Stomach (tissue), 9 donors: ENCODE data around the gene MYH9. TPM values are rescaled to one million over a fixed set of nuclear protein-coding genes. Genes with fewer than 3 reads are reported as not detected.

Source experiments
- DNase-seq, 2 donors: peaks; one replicate each; pipeline versions ENCODE4 v3.0.0 to v3.0.0-alpha.2; 2013 to 2019
- H3K27ac ChIP-seq, 5 donors: fragments of 200-600 bp in 4 of 5; sonication (generic) in 4 of 5; one replicate each; pipeline ENCODE4 v1.5.1; 2013 to 2019; ENCODE audit warnings: mild to moderate bottlenecking in 1 of 5, moderate library complexity in 1 of 5
- H3K27me3 ChIP-seq, 3 donors: fragments of 200-600 bp; sonication (generic); one replicate each; pipeline ENCODE4 v1.5.1; 2017 to 2019; ENCODE audit warnings: mixed run types in 1 of 3
- H3K36me3 ChIP-seq, 4 donors: fragments of 200-600 bp; sonication (generic); 1 replicate in 3 of 4; 2 replicates in 1 of 4; pipeline ENCODE4 v1.5.1; 2016 to 2019
- H3K4me1 ChIP-seq, 4 donors: fragments of 200-600 bp; sonication (generic); one replicate each; pipeline ENCODE4 v1.5.1; 2016 to 2019
- H3K4me3 ChIP-seq, 4 donors: fragments of 200-600 bp; sonication (generic) in 3 of 4; one replicate each; pipeline ENCODE4 v1.5.1; 2016 to 2019; ENCODE audit warnings: mild to moderate bottlenecking in 1 of 4
- H3K9me3 ChIP-seq, 4 donors: fragments of 200-600 bp; sonication (generic); one replicate each; pipeline ENCODE4 v1.5.1; 2016 to 2019
- EP300 ChIP-seq: sonication (generic); formaldehyde crosslinking; IDR thresholded peaks from one replicate; pipeline ENCODE4 v1.6.1; 2017; ENCODE audit warnings: antibody characterized with exemption
- POLR2A ChIP-seq, 4 donors: fragments of 450-650 bp; IDR thresholded peaks; one replicate each; pipeline ENCODE4 v1.6.1; 2016; ENCODE audit warnings: antibody characterized with exemption in 4 of 4, control low read depth in 2 of 4, mild to moderate bottlenecking in 1 of 4, moderate library complexity in 1 of 4
- POLR2AphosphoS5 ChIP-seq, 3 donors: sonication (generic); formaldehyde crosslinking; IDR thresholded peaks; one replicate each; pipeline ENCODE4 v1.6.1; 2016; ENCODE audit warnings: antibody characterized with exemption in 3 of 3
- WGBS, 5 donors: extraction: QIAGEN DNeasy Blood & Tissue Kit in 3 of 5; methylation state at CpG; one replicate each; pipeline versions ENCODE4 v1.1.5 to v1.1.7; 2013 to 2018; 5-methylcytosine and 5-hydroxymethylcytosine counted together
- intact Hi-C: fragments of 100-400 bp; cut with DNase I; formaldehyde crosslinking; loops from one replicate; pipeline ENCODE4 v1.15.1; 2023; ENCODE audit warnings: low total_unique reads
- polyA plus RNA-seq, 3 donors: library from polyadenylated mRNA; stranded (reverse); fragments of 200-250 nt; gene quantifications; one replicate each; pipeline ENCODE4 v1.2.3, GENCODE V29; 2013
- total RNA-seq, 5 donors: library from RNA; depleted of rRNA; stranded (reverse); fragments of >200 nt; gene quantifications; one replicate each; pipeline versions ENCODE4 v1.1.0 to v1.2.3, GENCODE V29; 2014 to 2016
- TF ChIP-seq, protein P1 (sequence below), 7 experiments: fragments of 450-650 bp in 4 of 7; fragments of 200-600 bp in 3 of 7; sonication (generic) in 3 of 7; IDR thresholded peaks; one replicate each; pipeline ENCODE4 v1.5.1; 2016 to 2019; ENCODE audit warnings: antibody characterized with exemption in 7 of 7, control low read depth in 2 of 7, mild to moderate bottlenecking in 1 of 7
- donor health status: healthy with polysubstance abuse.
- donor health status: Bipolar disorder and iron deficiency.
- donor health status: healthy.

The MYH9 gene
- total and polyA plus RNA-seq, 8 donors = 46.7 to 620 (median 197) TPM

DNA sequence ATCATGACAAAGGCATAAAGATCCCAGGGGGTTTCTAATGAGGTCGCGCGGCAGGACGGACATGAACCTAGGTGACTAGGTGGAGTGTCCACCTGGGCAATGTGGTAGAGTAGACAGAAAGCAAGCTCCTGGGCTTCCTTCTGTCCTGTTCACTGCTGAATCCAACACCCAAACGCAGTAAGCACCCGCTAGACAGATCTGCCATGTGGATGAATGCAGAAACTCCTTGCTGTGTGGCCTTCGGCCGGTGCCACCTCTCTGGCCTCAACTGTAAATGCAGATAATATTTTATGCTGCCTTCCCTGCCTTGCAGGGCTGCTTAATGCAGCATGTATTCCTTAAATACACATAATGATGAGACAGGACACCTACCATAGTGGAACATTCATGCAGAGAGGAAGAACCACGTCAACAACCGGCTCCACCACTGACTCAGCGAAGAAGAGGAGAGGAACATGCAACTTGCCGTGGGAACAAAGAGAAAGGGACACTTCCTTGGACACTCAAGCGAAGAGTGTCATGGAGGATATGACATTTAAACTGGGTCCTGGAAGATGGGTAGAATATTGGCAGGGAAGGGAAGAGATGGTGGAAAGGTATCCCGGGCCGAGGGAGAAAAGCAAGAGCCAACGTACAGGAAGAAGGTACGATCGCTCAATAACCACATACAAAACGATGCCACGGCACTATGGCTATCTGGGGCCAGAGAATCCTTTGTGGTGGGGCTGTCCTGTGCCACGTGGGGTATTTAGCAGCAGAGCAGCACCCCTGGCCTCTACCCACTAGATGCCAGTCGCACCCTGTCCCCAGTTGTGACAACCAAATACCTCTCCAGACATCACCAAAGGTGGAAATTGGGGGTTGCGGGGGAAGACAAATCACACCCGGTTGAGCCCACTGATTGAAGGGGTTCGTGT, 30.8 kb downstream of the MYH9 start:
- Histone ChIP-seq H3K27me3 (no peaks in the 10 kb centered on the region), H3K27ac (peak overlapping the region; percentile 26 to 100 (median 95)), H3K9me3 (no peaks in the 10 kb centered on the region), H3K36me3 (peaks cover 0 to 4% (median 0%) of the 10 kb centered on the region in 4 donors), H3K4me1 (peaks cover 96 to 100% (median 98%) of the 10 kb centered on the region in 4 donors), H3K4me3 (peak overlapping the region in 2 of 4 donors; percentile 4 to 11)
- peak in 1 of 2 donors; percentile 33 for DNase-seq
- WGBS, 5 donors = 67 to 78% (median 70%) methylated on average over 24 to 25 of the region's 25 CpGs
- intact Hi-C loops = no loop called here
- no peak for TF ChIP-seq EP300
- TF ChIP-seq POLR2AphosphoS5 (IDR thresholded peaks at IDR 0.05) = peak in 1 of 3 donors; percentile 8
- TF ChIP-seq, protein P1, sequence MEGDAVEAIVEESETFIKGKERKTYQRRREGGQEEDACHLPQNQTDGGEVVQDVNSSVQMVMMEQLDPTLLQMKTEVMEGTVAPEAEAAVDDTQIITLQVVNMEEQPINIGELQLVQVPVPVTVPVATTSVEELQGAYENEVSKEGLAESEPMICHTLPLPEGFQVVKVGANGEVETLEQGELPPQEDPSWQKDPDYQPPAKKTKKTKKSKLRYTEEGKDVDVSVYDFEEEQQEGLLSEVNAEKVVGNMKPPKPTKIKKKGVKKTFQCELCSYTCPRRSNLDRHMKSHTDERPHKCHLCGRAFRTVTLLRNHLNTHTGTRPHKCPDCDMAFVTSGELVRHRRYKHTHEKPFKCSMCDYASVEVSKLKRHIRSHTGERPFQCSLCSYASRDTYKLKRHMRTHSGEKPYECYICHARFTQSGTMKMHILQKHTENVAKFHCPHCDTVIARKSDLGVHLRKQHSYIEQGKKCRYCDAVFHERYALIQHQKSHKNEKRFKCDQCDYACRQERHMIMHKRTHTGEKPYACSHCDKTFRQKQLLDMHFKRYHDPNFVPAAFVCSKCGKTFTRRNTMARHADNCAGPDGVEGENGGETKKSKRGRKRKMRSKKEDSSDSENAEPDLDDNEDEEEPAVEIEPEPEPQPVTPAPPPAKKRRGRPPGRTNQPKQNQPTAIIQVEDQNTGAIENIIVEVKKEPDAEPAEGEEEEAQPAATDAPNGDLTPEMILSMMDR (IDR thresholded peaks at IDR 0.05) = no peak
- no peak for TF ChIP-seq POLR2A (IDR thresholded peaks at IDR 0.05)

DNA sequence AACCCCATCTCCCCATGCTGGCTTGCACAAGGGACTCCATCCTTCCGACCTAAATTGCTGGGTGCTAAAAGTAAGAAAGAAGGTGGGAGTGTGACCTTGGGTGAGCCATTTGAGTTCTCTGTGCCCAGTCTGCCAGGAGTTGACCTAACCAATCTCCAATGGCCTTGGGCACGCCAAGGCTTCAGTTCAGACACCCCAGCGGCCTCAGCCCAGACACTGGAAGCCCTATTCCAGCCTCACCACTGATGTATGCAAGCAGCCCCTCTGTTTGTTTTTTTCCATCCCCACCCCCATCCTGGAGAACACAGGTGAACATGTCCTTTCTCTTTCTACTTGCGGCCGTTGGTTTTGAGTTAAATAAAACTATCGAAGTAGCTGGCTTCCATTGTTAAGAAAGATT, 31.9 kb downstream of the MYH9 start:
- Histone ChIP-seq H3K27ac (peak overlapping the region; percentile 52 to 100 (median 95)), H3K4me1 (peaks cover 96 to 100% (median 98%) of the 10 kb centered on the region in 4 donors), H3K4me3 (no peak overlapping the region), H3K27me3 (no peaks in the 10 kb centered on the region), H3K9me3 (no peaks in the 10 kb centered on the region), H3K36me3 (peaks cover 0 to 4% (median 0%) of the 10 kb centered on the region in 4 donors)
- TF ChIP-seq, protein P1 (IDR thresholded peaks at IDR 0.05) = no peak
- TF ChIP-seq POLR2AphosphoS5 (IDR thresholded peaks at IDR 0.05) (no peak), POLR2A (IDR thresholded peaks at IDR 0.05) (no peak), EP300 (no peak)
- intact Hi-C loops = no loop called here
- WGBS, 5 donors = 59 to 75% (median 72%) methylated on average over 6 of the region's 6 CpGs
- peak in 1 of 2 donors; percentile 15 for DNase-seq

DNA sequence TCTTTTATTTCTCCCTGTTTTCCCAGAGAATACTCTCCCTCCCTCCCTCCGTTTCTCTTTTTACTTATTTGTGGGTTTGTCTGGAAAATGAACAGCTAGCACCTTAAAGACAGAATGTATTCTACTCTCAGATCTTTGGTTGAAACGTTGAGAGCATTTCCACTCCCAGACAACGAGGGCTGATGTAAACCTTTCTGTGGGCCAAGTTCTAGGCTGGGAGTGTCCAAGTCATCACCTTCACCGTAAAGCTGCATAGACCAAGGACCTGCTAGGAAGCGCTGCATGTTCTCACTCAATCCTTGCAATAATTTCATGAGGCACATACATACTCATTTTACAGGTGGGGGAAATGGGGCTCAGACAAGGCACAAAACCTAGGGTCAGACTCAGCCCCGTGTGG, 32.4 kb downstream of the MYH9 start:
- DNase-seq = peak in 1 of 2 donors; percentile 49
- Histone ChIP-seq H3K4me3 (no peak overlapping the region), H3K36me3 (peaks cover 0 to 4% (median 0%) of the 10 kb centered on the region in 4 donors), H3K27ac (peak overlapping the region; percentile 52 to 100 (median 95)), H3K27me3 (no peaks in the 10 kb centered on the region), H3K4me1 (peaks cover 96 to 100% (median 98%) of the 10 kb centered on the region in 4 donors), H3K9me3 (no peaks in the 10 kb centered on the region)
- intact Hi-C loops = no loop called here
- WGBS, 5 donors = 30 to 39% (median 32%) methylated on average over 6 of the region's 6 CpGs
- TF ChIP-seq, protein P1 (IDR thresholded peaks at IDR 0.05) = no peak
- no peak for TF ChIP-seq POLR2A (IDR thresholded peaks at IDR 0.05)
- TF ChIP-seq EP300 = no peak
- TF ChIP-seq POLR2AphosphoS5 (IDR thresholded peaks at IDR 0.05) = no peak

DNA sequence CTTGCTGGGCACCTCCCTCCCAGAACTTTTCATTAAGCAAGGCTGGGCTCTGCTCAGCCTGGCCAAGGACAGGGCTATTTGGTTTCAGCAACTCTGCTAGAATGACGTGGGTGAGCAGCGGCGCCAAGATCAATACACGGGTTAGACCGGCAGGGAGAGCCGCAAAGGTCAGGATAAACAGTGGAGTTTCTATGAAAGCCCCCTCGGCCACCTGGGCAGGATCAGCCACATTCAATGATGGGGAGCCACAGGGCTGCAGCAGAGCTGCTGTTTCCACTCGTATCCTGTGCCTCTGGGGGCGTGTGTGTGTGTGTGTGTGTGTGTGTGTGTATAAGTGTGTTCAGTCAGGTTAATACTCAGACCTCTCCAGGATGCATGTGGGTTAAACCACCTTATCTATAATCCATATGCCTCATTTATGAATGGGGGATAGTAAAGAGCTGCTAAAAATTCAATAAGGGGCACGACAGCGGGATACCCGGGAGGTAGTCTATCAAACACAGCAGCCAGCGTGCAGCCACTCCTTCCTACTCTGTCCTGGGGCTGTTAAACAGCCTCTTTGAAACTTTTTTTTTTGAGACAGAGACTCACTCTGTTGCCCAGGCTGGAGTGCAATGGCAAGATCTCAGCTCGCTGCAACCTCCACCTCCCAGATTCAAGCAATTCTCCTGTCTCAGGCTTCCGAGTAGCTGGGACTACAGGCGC, 34.8 kb downstream of the MYH9 start:
- DNase-seq = peak; percentile 83 to 91
- peaks cover 85 to 100% (median 95%) of the 10 kb centered on the region in 4 donors for H3K4me1 ChIP-seq
- H3K4me3 ChIP-seq = peak overlapping the region in 2 of 4 donors; percentile 1 to 30
- TF ChIP-seq, protein P1 (IDR thresholded peaks at IDR 0.05) = peak in 1 of 7 experiments; percentile 28
- TF ChIP-seq EP300 (no peak), POLR2AphosphoS5 (IDR thresholded peaks at IDR 0.05) (peak in 1 of 3 donors; percentile 64)
- intact Hi-C loops = no loop called here
- H3K27ac ChIP-seq = peak overlapping the region; percentile 89 to 100 (median 95)
- WGBS, 5 donors = 16 to 34% (median 25%) methylated on average over 7 to 16 of the region's 16 CpGs
- peaks cover 0 to 14% (median 9%) of the 10 kb centered on the region in 4 donors for H3K36me3 ChIP-seq
- H3K9me3 ChIP-seq = no peaks in the 10 kb centered on the region
- no peaks in the 10 kb centered on the region for H3K27me3 ChIP-seq
